ENCODE results near the gene WDR1.

The WDR1 gene

GRCh38 chr4:10107111-10108091, 9.2 kb downstream of the WDR1 start:
- TF ChIP-seq CTCF (conservative IDR thresholded peaks at IDR 0.05; ENCODE audit: low read depth, low read length), result no peak
- DNase-seq (ENCODE audit: low read depth), result no peak
- H3K4me3 ChIP-seq (ENCODE audit: low read length), result no peak overlapping the region

GRCh38 chr4:10106421-10107039, 10.1 kb downstream of the WDR1 start:
- no peak for TF ChIP-seq CTCF (conservative IDR thresholded peaks at IDR 0.05; ENCODE audit: low read depth, low read length)
- no peak overlapping the region for H3K4me3 ChIP-seq (ENCODE audit: low read length)
- no peak for DNase-seq (ENCODE audit: low read depth)

- no peak for DNase-seq (ENCODE audit: low read depth)
- TF ChIP-seq CTCF (conservative IDR thresholded peaks at IDR 0.05; ENCODE audit: low read depth, low read length), result no peak
- no peak overlapping the region for H3K4me3 ChIP-seq (ENCODE audit: low read length)
Measured at GRCh38 chr4:10105920-10106319, 10.7 kb downstream of the WDR1 start.

GRCh38 chr4:10105421-10105820, 11.2 kb downstream of the WDR1 start:
- no peak for DNase-seq (ENCODE audit: low read depth)
- no peak for TF ChIP-seq CTCF (conservative IDR thresholded peaks at IDR 0.05; ENCODE audit: low read depth, low read length)
- no peak overlapping the region for H3K4me3 ChIP-seq (ENCODE audit: low read length)

- no peak for TF ChIP-seq CTCF (conservative IDR thresholded peaks at IDR 0.05; ENCODE audit: low read depth, low read length)
- no peak for DNase-seq (ENCODE audit: low read depth)
- H3K4me3 ChIP-seq (ENCODE audit: low read length), result no peak overlapping the region
Measured at GRCh38 chr4:10104991-10105276, 11.7 kb downstream of the WDR1 start.

- no peak for DNase-seq (ENCODE audit: low read depth)
- no peak for TF ChIP-seq CTCF (conservative IDR thresholded peaks at IDR 0.05; ENCODE audit: low read depth, low read length)
- no peak overlapping the region for H3K4me3 ChIP-seq (ENCODE audit: low read length)
Measured at GRCh38 chr4:10104211-10104990, 12.2 kb downstream of the WDR1 start.
